Astrocyte (in vitro differentiated cells and primary cell): ENCODE data around the gene CCL8. TPM values are rescaled to one million over a fixed set of nuclear protein-coding genes. Genes with fewer than 3 reads are reported as not detected.

Experiments
- DNase-seq: peaks from one replicate; pipeline ENCODE4 v3.0.0-alpha.2; 2010; ENCODE audit warnings: low read depth
- FAIRE-seq: peaks from 2 replicates; lab custom pipeline; 2011; peaks lifted over from hg19 to GRCh38; lab: Jason Lieb, UNC
- H2AFZ ChIP-seq: 2 replicates; pipeline ENCODE4 v1.6.0; 2012; ENCODE audit warnings: low read depth, low read length, inconsistent platforms
- H3K27ac ChIP-seq: 2 replicates; pipeline ENCODE4 v1.5.1; 2011; ENCODE audit warnings: low read depth, low read length, inconsistent platforms
- H3K27me3 ChIP-seq: 2 replicates; pipeline ENCODE4 v1.6.0; 2011; ENCODE audit warnings: low read length, inconsistent platforms; ENCODE audit not compliant: insufficient read depth
- H3K36me3 ChIP-seq: 2 replicates; pipeline ENCODE4 v1.5.1; 2011; ENCODE audit warnings: low read length, inconsistent platforms; ENCODE audit not compliant: insufficient read depth
- H3K4me1 ChIP-seq: 2 replicates; pipeline ENCODE4 v1.5.1; 2011; ENCODE audit warnings: low read length, inconsistent platforms; ENCODE audit not compliant: insufficient read depth
- H3K4me2 ChIP-seq: 2 replicates; pipeline ENCODE4 v1.6.0; 2012; ENCODE audit warnings: low read length, inconsistent platforms
- H3K4me3 ChIP-seq: 2 replicates; pipeline ENCODE4 v1.5.1; 2011; ENCODE audit warnings: low read depth, mild to moderate bottlenecking, low read length, inconsistent platforms; ENCODE audit not compliant: insufficient read depth
- H3K79me2 ChIP-seq: 2 replicates; pipeline ENCODE4 v1.6.0; 2012; ENCODE audit warnings: mild to moderate bottlenecking, low read length, inconsistent platforms; ENCODE audit not compliant: insufficient read depth
- H3K9ac ChIP-seq: 2 replicates; pipeline ENCODE4 v1.6.0; 2012; ENCODE audit warnings: mild to moderate bottlenecking, low read length, inconsistent platforms
- H3K9me3 ChIP-seq: 2 replicates; pipeline ENCODE4 v1.5.1; 2012; ENCODE audit warnings: low read depth, mild to moderate bottlenecking, low read length, inconsistent platforms; ENCODE audit not compliant: insufficient read depth
- H4K20me1 ChIP-seq: 2 replicates; pipeline ENCODE4 v1.6.0; 2012; ENCODE audit warnings: low read length, inconsistent platforms; ENCODE audit not compliant: insufficient read depth
- H3K27ac Mint-ChIP-seq: one replicate; pipeline ENCODE4 v1.8.0; 2021; ENCODE audit warnings: mild to moderate bottlenecking, mixed read lengths; ENCODE audit not compliant: unreplicated experiment
- H3K27me3 Mint-ChIP-seq: one replicate; pipeline ENCODE4 v1.8.0; 2021; ENCODE audit warnings: low read depth, mixed read lengths; ENCODE audit not compliant: unreplicated experiment
- H3K36me3 Mint-ChIP-seq: one replicate; pipeline ENCODE4 v1.8.0; 2021; ENCODE audit warnings: low read depth, mixed read lengths; ENCODE audit not compliant: unreplicated experiment
- H3K4me1 Mint-ChIP-seq: one replicate; pipeline ENCODE4 v1.8.0; 2021; ENCODE audit warnings: low read depth, mixed read lengths; ENCODE audit not compliant: unreplicated experiment
- H3K4me3 Mint-ChIP-seq: one replicate; pipeline ENCODE4 v1.8.0; 2021; ENCODE audit warnings: mild to moderate bottlenecking, moderate library complexity, mixed read lengths; ENCODE audit not compliant: unreplicated experiment
- H3K9me3 Mint-ChIP-seq: one replicate; pipeline ENCODE4 v1.8.0; 2021; ENCODE audit warnings: mild to moderate bottlenecking, mixed read lengths; ENCODE audit not compliant: unreplicated experiment
- EZH2 ChIP-seq: IDR thresholded peaks from 2 replicates; pipeline ENCODE4 v1.6.1; 2012; ENCODE audit warnings: mild to moderate bottlenecking, low read length, inconsistent platforms; ENCODE audit not compliant: insufficient read depth
- total RNA-seq: library from RNA; stranded (reverse); gene quantifications from 2 replicates; pipeline ENCODE4 v1.2.1, GENCODE V29; 2021
- TF ChIP-seq, protein P1 (sequence below): IDR thresholded peaks from 2 replicates; pipeline ENCODE4 v1.5.1; 2011; ENCODE audit warnings: low read depth, mild to moderate bottlenecking, inconsistent platforms, low read length, moderate library complexity; ENCODE audit not compliant: insufficient read depth

Gene CCL8
- total RNA-seq, 1 donor from 2014 or later: not detected

DNA sequence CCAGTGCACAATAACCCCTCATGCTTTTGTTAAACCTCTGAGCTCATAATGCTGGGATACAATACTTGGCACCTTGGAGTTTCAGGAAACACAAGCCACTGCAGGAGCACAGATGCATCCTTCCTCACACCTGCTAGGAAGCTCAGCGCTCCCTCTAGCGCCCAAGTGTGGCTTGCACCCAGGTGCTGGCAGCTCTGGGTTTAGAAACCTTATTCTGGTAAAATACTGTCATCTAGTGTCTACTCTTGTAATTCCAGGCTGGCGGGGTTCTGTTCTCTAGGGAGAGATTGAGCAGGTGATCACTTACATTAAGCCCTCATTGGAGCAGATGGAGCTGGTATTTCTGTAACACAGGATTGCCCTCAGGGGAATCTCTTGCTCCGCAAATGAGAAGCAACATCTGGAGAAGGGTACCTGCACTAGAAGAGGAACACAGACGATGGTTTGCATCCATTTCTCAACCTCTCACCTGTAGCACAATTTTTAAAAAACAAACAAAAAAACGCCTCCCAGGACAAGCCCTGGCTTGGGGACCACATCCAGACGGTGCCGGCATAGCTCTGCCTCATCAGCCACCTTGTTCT is 42.3 kb downstream of the CCL8 start:
- no peaks in the 10 kb centered on the region for H3K36me3 Mint-ChIP-seq
- Histone ChIP-seq H2AFZ (no peak overlapping the region), H4K20me1 (no peaks in the 10 kb centered on the region), H3K79me2 (no peaks in the 10 kb centered on the region), H3K36me3 (no peaks in the 10 kb centered on the region), H3K9me3 (no peaks in the 10 kb centered on the region), H3K27ac (no peak overlapping the region), H3K4me3 (no peak overlapping the region), H3K9ac (no peak overlapping the region), H3K4me2 (no peak overlapping the region), H3K4me1 (no peaks in the 10 kb centered on the region), H3K27me3 (peaks cover 2% of the 10 kb centered on the region)
- H3K4me1 Mint-ChIP-seq: peaks cover 10% of the 10 kb centered on the region
- H3K4me3 Mint-ChIP-seq: no peak overlapping the region
- no peak overlapping the region for H3K27ac Mint-ChIP-seq
- H3K27me3 Mint-ChIP-seq: peaks cover 24% of the 10 kb centered on the region
- FAIRE-seq (no peak), DNase-seq (peak; percentile 67)
- TF ChIP-seq, protein P1, sequence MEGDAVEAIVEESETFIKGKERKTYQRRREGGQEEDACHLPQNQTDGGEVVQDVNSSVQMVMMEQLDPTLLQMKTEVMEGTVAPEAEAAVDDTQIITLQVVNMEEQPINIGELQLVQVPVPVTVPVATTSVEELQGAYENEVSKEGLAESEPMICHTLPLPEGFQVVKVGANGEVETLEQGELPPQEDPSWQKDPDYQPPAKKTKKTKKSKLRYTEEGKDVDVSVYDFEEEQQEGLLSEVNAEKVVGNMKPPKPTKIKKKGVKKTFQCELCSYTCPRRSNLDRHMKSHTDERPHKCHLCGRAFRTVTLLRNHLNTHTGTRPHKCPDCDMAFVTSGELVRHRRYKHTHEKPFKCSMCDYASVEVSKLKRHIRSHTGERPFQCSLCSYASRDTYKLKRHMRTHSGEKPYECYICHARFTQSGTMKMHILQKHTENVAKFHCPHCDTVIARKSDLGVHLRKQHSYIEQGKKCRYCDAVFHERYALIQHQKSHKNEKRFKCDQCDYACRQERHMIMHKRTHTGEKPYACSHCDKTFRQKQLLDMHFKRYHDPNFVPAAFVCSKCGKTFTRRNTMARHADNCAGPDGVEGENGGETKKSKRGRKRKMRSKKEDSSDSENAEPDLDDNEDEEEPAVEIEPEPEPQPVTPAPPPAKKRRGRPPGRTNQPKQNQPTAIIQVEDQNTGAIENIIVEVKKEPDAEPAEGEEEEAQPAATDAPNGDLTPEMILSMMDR: peak; percentile 100
- no peak for TF ChIP-seq EZH2
- no peaks in the 10 kb centered on the region for H3K9me3 Mint-ChIP-seq

DNA sequence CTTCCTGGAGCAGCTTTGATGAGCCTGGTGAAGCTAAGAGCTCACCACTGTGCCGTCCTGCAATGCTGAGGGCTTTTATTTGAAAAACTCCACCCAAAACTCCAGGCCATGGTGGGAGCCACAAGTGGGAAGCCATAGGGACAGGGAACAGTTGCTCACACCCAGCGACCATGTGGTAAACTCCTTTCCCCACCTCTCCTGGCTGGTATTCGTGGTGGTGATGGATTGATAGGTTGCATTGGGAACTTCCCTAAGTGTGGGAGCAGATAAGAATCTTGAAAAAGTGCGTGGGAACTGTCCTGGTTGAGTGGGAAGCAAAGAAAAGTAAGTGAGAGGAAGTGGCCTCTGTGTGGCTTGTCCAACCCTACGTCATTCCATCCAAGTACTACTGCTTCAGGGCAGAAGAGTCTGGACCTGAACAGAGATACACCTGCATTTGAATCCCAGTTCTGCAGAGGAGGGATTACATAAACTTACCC is 44.0 kb downstream of the CCL8 start, which contains the start of gene CCL1:
Gene CCL1, minus strand, starts transcription at position 51 of the 479 bp plus-strand sequence. CDS start 72 bp downstream, outside the sequence.
- Mint-ChIP-seq H3K27ac (no peak within 1 kb of the TSS), H3K36me3 (no peaks in the 10 kb centered on the region), H3K4me1 (peaks cover 10% of the 10 kb centered on the region), H3K4me3 (no peak within 1 kb of the TSS), H3K27me3 (peaks cover 22% of the 10 kb centered on the region), H3K9me3 (no peaks in the 10 kb centered on the region)
- Histone ChIP-seq H3K27me3 (peaks cover 2% of the 10 kb centered on the region), H3K9me3 (no peaks in the 10 kb centered on the region), H4K20me1 (no peaks in the 10 kb centered on the region), H3K79me2 (no peaks in the 10 kb centered on the region), H3K27ac (no peak within 1 kb of the TSS), H3K4me3 (no peak within 1 kb of the TSS), H3K36me3 (no peaks in the 10 kb centered on the region), H3K4me2 (no peak within 1 kb of the TSS), H3K9ac (no peak within 1 kb of the TSS), H3K4me1 (no peaks in the 10 kb centered on the region), H2AFZ (no peak within 1 kb of the TSS)
- FAIRE-seq: no peak
- no peak for DNase-seq
- no peak for TF ChIP-seq EZH2
- TF ChIP-seq, protein P1: no peak

DNA sequence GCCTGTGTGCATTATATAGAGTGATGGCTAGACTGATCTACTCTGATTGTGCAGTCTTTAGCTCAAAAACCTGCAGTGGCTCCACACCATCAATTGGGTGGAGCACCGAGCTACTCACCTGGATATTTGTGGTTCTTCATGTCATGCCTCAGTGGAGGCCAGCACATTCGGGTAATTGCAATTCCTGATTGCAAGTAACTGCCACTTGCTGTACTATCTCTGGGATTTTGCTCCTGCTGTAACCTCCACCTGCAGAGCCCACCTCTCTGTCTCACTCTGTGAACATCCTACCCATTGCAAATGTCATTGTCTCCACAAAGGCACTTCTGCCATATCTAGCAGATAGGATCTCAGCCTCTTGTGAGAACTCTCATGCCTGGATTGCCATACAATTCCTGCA is 45.5 kb downstream of the CCL8 start:
- H2AFZ ChIP-seq: no peak overlapping the region
- no peaks in the 10 kb centered on the region for H3K36me3 ChIP-seq
- no peaks in the 10 kb centered on the region for H3K36me3 Mint-ChIP-seq
- H3K9ac ChIP-seq: no peak overlapping the region
- no peaks in the 10 kb centered on the region for H3K4me1 ChIP-seq
- DNase-seq (no peak), FAIRE-seq (no peak)
- TF ChIP-seq, protein P1: no peak
- no peak for TF ChIP-seq EZH2
- no peaks in the 10 kb centered on the region for H3K9me3 Mint-ChIP-seq
- H3K4me3 Mint-ChIP-seq: no peak overlapping the region
- no peak overlapping the region for H3K4me3 ChIP-seq
- peaks cover 10% of the 10 kb centered on the region for H3K4me1 Mint-ChIP-seq
- no peak overlapping the region for H3K4me2 ChIP-seq
- no peaks in the 10 kb centered on the region for H3K9me3 ChIP-seq
- H3K27me3 Mint-ChIP-seq: peaks cover 19% of the 10 kb centered on the region
- no peaks in the 10 kb centered on the region for H4K20me1 ChIP-seq
- no peak overlapping the region for H3K27ac ChIP-seq
- no peak overlapping the region for H3K27ac Mint-ChIP-seq
- H3K79me2 ChIP-seq: no peaks in the 10 kb centered on the region
- peaks cover 2% of the 10 kb centered on the region for H3K27me3 ChIP-seq
